ENCODE data around the gene LAT.

- TF ChIP-seq CTCF (IDR thresholded peaks at IDR 0.05) = no peak
- TF ChIP-seq POLR2A (IDR thresholded peaks at IDR 0.05) = no peak
These were observed 10.3 kb upstream of the LAT start, which contains the start of gene SPNS1 for GRCh38 chr16:28974437-28975157.

All from lower leg skin (tissue), 3 donors.